Activated T-cell treated with anti-CD3 and anti-CD28 coated beads, Interleukin-2, amount 50 U/mL, for 72 hours (primary cell): ENCODE measurements around the gene POLE3. TPM values are rescaled to one million over a fixed set of nuclear protein-coding genes. Genes with fewer than 3 reads are reported as not detected.
"Not testable (repeated sequence)": the region's sequence is repeated elsewhere in the genome, so short reads cannot be mapped to it uniquely, and the experiment has no call there.

Experiments used
- ATAC-seq, 2 donors: fragments of 150-1000 bp; cut with Tn5 transposase; replicated peaks in 1 of 2; 2 replicates each; pipeline ENCODE4 v1.10.0; 2021; ENCODE audit warnings: moderate library complexity in 2 of 2, mild to moderate bottlenecking in 1 of 2
- DNase-seq, 2 donors: peaks; one replicate each; pipeline ENCODE4 v3.0.0; 2021 to 2022; ENCODE audit warnings: mixed read lengths in 1 of 2
- H3K27ac Mint-ChIP-seq: one replicate; pipeline ENCODE4 v1.8.0; 2022; ENCODE audit warnings: mild to moderate bottlenecking, moderate library complexity, mixed read lengths
- H3K27me3 Mint-ChIP-seq: one replicate; pipeline ENCODE4 v1.8.0; 2022; ENCODE audit warnings: low read depth, mixed read lengths
- H3K36me3 Mint-ChIP-seq, 2 donors: one replicate each; pipeline ENCODE4 v1.8.0; 2022; ENCODE audit warnings: mixed read lengths in 2 of 2, mild to moderate bottlenecking in 1 of 2; ENCODE audit not compliant: insufficient read depth in 2 of 2
- H3K4me1 Mint-ChIP-seq: one replicate; pipeline ENCODE4 v1.8.0; 2022; ENCODE audit warnings: low read depth, mixed read lengths
- H3K4me3 Mint-ChIP-seq, 2 donors: one replicate each; pipeline ENCODE4 v1.8.0; 2022; ENCODE audit warnings: mild to moderate bottlenecking in 2 of 2, mixed read lengths in 2 of 2, moderate library complexity in 2 of 2
- H3K9me3 Mint-ChIP-seq, 2 donors: one replicate each; pipeline ENCODE4 v1.8.0; 2022; ENCODE audit warnings: mixed read lengths in 2 of 2
- total RNA-seq, 2 donors: library from RNA; stranded (reverse); gene quantifications; one replicate each; pipeline ENCODE4 v1.2.3, GENCODE V29; 2022

Gene POLE3
- total RNA-seq, 2 donors from 2014 or later: 48.2 to 54.6 TPM

DNA sequence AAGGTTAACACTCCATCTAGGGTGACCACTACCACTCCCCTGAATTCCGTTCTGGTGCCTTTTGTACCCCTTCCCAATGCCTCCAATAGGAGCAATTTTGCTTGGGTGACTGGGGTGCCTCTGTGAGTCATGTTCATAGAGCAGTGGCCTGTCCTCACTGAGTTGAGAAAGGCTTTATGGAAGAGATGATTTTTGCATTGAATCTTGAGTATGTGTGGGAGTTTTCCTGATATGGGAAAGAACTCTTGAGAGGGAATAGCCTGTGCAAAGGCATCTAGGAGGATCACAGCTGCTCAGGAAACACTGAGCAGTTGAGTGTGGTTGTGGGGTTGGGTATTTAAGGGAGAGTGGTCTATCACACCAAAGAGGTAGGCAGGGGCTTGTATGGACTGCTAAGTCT lies 16.2 kb upstream of the POLE3 start:
- ATAC-seq (no peak), DNase-seq (no peak)
- H3K9me3 Mint-ChIP-seq: no peaks in the 10 kb centered on the region
- no peak overlapping the region for H3K27ac Mint-ChIP-seq
- peaks cover 7% of the 10 kb centered on the region for H3K27me3 Mint-ChIP-seq
- H3K36me3 Mint-ChIP-seq: no peaks in the 10 kb centered on the region
- peaks cover 5% of the 10 kb centered on the region for H3K4me1 Mint-ChIP-seq
- no peak overlapping the region for H3K4me3 Mint-ChIP-seq

DNA sequence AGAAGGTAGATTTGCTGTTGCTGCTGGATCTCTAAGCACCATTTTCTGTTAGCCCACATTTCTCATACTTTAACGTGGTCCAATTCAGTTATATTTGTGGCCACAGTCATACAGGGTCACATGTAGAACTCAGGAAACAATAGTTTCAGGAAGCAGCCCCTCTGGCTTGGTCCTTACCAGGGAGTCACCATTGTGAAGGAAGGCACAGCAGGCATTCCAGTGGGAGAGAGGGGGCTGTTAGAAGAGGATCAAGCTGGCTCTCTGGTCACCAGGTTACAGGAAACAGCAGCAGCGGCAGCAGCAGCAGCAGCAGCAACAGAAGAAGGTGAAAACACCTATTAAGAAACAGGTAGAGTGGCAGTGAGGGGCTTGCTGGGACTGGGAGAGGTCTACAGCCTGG lies 14.6 kb upstream of the POLE3 start:
- Mint-ChIP-seq H3K27ac (no peak overlapping the region), H3K36me3 (no peaks in the 10 kb centered on the region), H3K27me3 (peaks cover 7% of the 10 kb centered on the region), H3K4me1 (peaks cover 5% of the 10 kb centered on the region), H3K9me3 (no peaks in the 10 kb centered on the region), H3K4me3 (no peak overlapping the region)
- DNase-seq (no peak), ATAC-seq (no peak)

DNA sequence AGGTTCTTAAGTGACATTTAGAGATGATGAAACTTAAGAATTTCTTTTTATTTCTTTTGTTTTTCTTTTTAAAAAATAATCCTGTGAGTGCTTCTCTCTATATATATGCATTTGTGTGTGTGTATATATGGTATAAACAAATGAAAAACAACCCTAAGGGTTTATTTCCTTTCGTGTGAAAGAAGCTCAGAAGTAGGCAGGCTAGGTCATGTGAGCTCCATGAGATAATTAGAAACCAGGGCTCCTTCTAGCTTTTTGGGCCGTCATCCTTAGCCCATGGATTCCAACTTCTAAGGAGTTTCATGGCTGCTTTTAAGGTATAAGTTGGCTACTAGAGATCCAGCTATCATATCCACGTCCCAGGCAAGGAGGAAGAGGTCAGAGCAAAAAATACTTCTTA lies 11.3 kb upstream of the POLE3 start:
- no peak for ATAC-seq

DNA sequence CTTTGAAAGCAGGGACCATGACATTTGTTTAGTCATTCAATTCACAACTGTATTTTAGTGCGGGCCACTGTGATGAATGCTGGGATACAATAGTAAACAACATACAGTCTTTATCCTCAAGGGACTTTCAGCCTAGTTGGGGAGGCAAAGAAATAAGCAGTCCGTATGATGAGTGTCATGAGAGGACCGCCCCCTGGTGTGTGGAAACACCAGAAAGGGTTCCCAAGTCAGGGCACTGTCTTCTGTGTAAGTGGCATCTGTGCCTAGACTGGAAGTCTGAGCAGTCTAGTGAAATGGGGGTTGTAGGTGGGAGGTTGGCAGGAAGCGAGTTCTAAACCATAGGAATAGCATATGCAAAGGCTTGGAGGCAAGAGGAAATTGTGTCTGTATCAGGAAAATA lies 6.9 kb upstream of the POLE3 start:
- no peaks in the 10 kb centered on the region for H3K27me3 Mint-ChIP-seq
- ATAC-seq: no peak
- no peak overlapping the region for H3K4me3 Mint-ChIP-seq
- H3K36me3 Mint-ChIP-seq: no peaks in the 10 kb centered on the region
- H3K9me3 Mint-ChIP-seq: no peaks in the 10 kb centered on the region
- no peak overlapping the region for H3K27ac Mint-ChIP-seq
- H3K4me1 Mint-ChIP-seq: no peaks in the 10 kb centered on the region
- DNase-seq: no peak

More for the DNA sequence above, 11.3 kb upstream of the POLE3 start:
- H3K4me3 Mint-ChIP-seq: no peak overlapping the region
- H3K27me3 Mint-ChIP-seq: peaks cover 4% of the 10 kb centered on the region
- H3K9me3 Mint-ChIP-seq: no peaks in the 10 kb centered on the region
- H3K4me1 Mint-ChIP-seq: peaks cover 3% of the 10 kb centered on the region
- no peak overlapping the region for H3K27ac Mint-ChIP-seq
- no peaks in the 10 kb centered on the region for H3K36me3 Mint-ChIP-seq
- no peak for DNase-seq

DNA sequence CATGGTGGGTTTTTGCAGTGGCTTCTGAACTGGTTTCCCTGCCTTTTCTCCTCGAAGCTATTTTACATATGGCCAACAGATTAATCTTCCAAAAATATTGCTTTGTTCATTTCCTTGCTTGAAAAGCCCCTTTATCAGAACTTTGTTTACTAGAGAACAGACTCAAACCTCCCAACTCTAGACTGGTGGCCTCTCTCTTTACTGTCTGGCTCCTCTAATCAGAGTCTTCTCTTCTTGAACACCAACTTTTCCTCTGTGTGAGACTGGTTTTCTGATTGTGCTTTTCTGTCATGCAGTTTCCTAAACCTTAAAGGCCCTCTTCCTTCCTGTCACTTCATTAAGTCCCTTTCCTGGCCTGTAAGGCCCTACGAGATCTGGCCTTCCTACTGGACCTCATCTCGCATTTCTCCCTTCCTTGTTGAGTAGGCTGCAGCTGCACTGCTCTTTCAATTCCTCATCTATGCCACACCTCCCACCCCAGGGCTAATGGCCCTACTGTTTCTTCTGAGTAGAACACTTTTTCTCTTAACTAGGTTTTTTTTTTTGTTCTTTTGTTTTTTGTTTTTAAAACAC lies 5.8 kb upstream of the POLE3 start:
- H3K4me3 Mint-ChIP-seq: no peak overlapping the region
- no peaks in the 10 kb centered on the region for H3K4me1 Mint-ChIP-seq
- no peak overlapping the region for H3K27ac Mint-ChIP-seq
- no peaks in the 10 kb centered on the region for H3K27me3 Mint-ChIP-seq
- no peaks in the 10 kb centered on the region for H3K9me3 Mint-ChIP-seq
- DNase-seq (no peak), ATAC-seq (no peak)
- no peaks in the 10 kb centered on the region for H3K36me3 Mint-ChIP-seq

DNA sequence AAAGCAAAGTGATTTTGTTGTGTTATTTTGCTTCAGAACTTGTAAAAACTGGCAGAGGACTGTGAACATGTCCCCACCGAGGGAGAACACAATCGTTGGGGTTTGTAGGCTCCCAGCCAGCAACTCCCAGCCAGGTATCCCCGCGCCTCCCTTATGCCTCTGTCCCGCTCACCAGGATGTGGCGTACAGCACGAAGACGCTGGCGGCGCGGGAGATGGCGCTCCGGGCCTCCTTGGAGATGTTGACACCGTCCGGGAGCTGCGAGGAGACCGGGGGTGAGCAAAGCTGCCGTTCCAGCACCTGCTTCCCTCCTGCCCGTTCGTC lies 630 bp downstream of the POLE3 start:
- peaks cover 31% of the 10 kb centered on the region for H3K4me1 Mint-ChIP-seq
- H3K36me3 Mint-ChIP-seq: peaks cover 12 to 17% of the 10 kb centered on the region in 2 donors
- no peaks in the 10 kb centered on the region for H3K9me3 Mint-ChIP-seq
- DNase-seq (no peak), ATAC-seq (peak; percentile 20 to 21)
- H3K4me3 Mint-ChIP-seq: peak overlapping the region; percentile 94 to 99
- H3K27me3 Mint-ChIP-seq: no peaks in the 10 kb centered on the region
- peak overlapping the region; percentile 96 for H3K27ac Mint-ChIP-seq

DNA sequence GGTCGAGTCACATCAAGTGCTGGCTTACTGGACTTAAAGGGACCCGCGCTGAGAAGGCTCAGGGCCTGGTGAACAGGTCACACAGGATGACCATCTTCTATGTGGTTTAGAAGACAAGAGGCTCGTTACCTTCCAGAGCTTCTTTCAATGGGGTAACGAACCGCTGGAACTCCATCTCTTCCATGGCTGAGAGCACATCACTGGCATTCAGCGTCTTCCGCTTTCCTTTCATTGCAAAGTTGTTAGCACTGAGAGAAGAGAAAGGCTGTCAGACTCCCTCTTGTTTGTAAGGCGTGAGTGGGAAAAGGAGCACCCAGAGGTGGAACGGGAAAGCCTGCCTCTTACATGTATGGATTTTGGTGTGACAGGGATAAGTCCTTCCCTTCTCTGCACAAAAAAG lies 994 bp downstream of the POLE3 start:
- Mint-ChIP-seq H3K9me3 (no peaks in the 10 kb centered on the region), H3K27ac (peak overlapping the region; percentile 91), H3K4me1 (peaks cover 31% of the 10 kb centered on the region), H3K4me3 (peak overlapping the region; percentile 94 to 99), H3K27me3 (no peaks in the 10 kb centered on the region), H3K36me3 (peaks cover 12 to 17% of the 10 kb centered on the region in 2 donors)
- no peak for DNase-seq
- ATAC-seq: no peak

DNA sequence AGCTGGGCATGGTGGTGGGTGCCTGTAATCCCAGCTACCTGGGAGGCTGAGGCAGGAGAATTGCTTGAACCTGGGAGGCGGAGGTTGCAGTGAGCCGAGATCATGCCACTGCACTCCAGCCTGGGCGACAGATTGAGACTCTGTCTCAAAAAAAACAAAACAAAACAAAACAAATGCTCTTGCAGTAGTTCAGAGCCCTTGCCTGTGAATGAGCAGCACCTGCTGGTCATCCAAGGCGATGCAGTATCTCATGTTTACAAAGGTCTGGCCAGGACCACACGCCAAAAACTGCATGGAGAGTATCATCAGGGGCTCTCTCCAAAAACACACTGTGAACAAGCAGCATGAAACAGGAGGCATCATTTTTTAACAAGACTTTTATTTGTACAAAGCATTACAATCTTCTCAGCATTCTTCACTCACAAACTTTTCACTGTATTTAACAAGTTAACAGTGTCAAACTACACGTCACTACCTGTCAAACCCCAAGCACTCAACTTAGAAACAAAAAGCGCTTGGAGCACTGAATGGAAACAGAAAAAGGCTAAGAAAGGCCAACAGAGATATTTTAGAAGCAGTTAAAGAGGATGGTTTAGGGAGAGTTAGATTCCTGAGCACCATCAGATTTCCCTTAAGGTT lies 3.5 kb downstream of the POLE3 start:
- H3K27ac Mint-ChIP-seq: peak overlapping the region; percentile 91
- H3K4me1 Mint-ChIP-seq: peaks cover 36% of the 10 kb centered on the region
- not testable (repeated sequence) for H3K27me3 Mint-ChIP-seq, ATAC-seq, H3K9me3 Mint-ChIP-seq
- DNase-seq: peak; percentile 60 to 67
- H3K4me3 Mint-ChIP-seq: peak overlapping the region; percentile 8 to 94
- peaks cover 12 to 17% of the 10 kb centered on the region in 2 donors for H3K36me3 Mint-ChIP-seq

DNA sequence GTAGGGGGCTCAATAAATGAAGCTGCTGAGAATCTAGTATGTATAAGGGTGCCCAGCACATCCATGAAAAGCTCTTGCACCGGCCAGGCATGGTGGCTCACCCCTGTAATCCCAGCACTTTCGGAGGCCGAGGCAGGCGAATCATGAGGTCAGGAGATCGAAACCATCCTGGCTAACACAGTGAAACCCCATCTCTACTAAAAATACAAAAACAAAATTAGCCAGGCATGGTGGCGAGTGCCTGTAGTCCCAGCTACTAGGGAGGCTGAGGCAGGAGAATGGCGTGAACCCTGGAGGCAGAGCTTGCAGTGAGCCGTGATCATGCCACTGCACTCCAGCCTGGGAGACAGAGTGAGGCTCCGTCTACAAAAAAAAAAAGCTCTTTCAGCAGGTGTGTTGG lies 4.1 kb downstream of the POLE3 start:
- H3K4me1 Mint-ChIP-seq: peaks cover 42% of the 10 kb centered on the region
- DNase-seq, H3K27me3 Mint-ChIP-seq, H3K4me3 Mint-ChIP-seq, H3K9me3 Mint-ChIP-seq, ATAC-seq: not testable (repeated sequence)
- H3K36me3 Mint-ChIP-seq: peaks cover 12 to 17% of the 10 kb centered on the region in 2 donors
- H3K27ac Mint-ChIP-seq: peak overlapping the region; percentile 91

DNA sequence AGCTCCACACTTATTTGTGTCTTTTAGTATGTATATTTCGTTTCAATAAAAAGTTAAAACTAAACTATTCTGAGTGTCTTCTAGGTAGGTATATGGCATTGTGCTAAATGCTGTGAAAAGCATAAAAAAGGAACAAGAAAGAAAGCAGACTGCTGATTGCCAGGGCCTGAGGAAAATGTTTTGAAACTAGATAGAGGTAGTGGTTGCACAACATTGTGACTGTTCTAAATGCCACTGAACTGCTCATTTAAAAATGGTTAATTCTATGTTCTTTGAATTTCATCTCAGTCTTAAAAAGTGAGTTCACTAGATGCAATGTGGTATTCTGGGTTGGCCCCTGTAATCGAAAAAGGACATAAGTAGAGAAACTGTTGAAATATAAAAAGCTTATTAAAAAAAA lies 6.8 kb downstream of the POLE3 start:
- DNase-seq (no peak), ATAC-seq (no peak)
- Mint-ChIP-seq H3K36me3 (peaks cover 5 to 10% of the 10 kb centered on the region in 2 donors), H3K27me3 (no peaks in the 10 kb centered on the region), H3K4me1 (peaks cover 51% of the 10 kb centered on the region), H3K9me3 (no peaks in the 10 kb centered on the region), H3K27ac (peak overlapping the region; percentile 35), H3K4me3 (no peak overlapping the region)

DNA sequence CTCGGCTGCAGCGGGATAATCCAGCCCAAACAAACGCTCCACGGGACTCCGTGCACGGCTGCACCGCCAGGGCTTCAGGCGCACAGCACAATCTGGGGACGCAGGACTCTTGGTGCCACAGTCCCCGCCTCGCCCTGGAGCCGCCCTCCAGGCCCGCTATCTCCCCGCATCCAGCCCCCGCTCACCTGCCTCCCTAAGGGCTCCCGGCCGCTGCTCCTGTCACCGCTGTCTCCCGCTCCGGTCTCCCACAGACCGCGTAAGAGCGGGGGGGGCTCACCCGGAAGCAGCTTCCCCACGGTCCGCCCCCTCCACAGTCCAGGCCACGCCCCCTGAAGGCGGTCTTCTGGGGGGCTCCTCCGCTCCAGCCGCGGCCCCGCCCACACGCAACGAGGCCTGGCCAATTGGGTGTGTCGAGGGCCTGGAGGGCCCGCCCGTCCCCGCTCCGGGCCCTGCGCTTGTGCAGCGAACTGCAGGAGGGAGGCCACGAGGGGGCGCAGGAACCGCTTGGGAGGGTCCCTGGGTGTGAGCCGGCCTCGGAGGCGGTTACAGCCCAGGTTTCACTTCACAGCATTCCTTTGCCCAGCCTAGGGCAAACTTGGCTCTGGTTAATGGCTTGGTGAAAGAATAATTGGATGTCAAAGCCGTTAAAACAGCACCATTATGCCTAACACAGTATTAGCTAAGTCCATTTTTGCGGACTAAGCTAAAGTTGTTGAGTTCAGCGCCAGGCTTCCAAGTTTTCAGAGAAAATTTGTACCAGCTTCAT lies 9.3 kb downstream of the POLE3 start, which contains the start of gene ALAD:
Gene ALAD, minus strand, starts transcription at position 258 of the 766 bp plus-strand sequence. CDS start 7,725 bp downstream, outside the sequence.
- Mint-ChIP-seq H3K36me3 (no peaks in the 10 kb centered on the region), H3K4me1 (peaks cover 34% of the 10 kb centered on the region), H3K27me3 (no peaks in the 10 kb centered on the region), H3K9me3 (no peaks in the 10 kb centered on the region), H3K4me3 (peak within 1 kb of the TSS; percentile 96), H3K27ac (peak within 1 kb of the TSS; percentile 78)
- DNase-seq: peak; percentile 99 to 100
- peak; percentile 99 for ATAC-seq

DNA sequence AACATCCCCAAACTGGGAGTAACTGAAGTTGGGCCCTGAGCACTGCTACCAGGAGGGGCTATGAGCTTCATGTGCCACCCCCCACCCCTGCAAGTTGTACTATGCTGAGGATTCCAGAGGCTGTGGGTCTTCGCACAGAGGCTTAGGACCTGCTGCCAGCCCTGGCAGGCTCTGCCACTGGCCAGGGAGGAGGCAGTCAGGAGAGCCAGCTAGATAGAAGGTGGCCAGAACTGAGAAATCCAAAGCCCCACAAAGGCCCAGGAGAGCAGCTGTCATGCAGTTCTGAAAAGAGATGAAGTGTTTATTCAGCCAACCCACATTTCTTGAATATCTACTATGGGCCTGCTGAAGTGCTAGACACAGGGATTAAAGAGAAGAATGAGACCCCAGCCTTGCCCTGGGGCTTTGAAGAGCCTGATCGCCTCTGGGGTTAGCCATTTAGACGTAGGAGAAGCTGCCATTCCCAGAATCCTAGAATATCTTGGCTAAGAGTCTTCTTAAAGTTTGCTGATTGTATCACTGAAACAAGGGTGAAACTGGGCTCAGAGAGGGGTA lies 10.8 kb downstream of the POLE3 start:
- no peak for DNase-seq
- ATAC-seq: no peak
- H3K4me3 Mint-ChIP-seq: peak overlapping the region; percentile 61 to 96

DNA sequence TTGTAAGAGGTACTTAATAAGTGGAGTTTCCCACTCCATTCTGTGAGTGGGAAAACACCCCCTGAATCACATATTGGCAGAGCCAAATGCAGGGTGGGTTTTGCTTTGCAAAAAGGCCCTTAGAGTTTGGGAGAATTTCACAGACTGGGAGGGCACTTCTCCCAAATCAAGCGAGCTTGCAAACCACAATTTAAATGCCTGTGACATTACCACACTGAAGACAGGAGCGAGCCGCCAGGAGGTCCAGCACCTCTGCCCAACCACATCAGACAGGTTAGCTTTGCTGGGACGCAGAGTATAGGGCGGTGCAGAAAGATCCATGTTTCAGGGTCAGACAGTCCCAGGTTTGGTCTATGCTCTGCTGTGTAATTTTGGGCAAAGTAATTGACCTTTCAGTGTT lies 11.7 kb downstream of the POLE3 start:
- Mint-ChIP-seq H3K4me3 (peak overlapping the region; percentile 18 to 61), H3K27ac (no peak overlapping the region), H3K27me3 (no peaks in the 10 kb centered on the region), H3K9me3 (no peaks in the 10 kb centered on the region), H3K36me3 (no peaks in the 10 kb centered on the region), H3K4me1 (peaks cover 34% of the 10 kb centered on the region)
- ATAC-seq (no peak), DNase-seq (no peak)

More for the DNA sequence above, 10.8 kb downstream of the POLE3 start:
- Mint-ChIP-seq H3K4me1 (peaks cover 34% of the 10 kb centered on the region), H3K9me3 (no peaks in the 10 kb centered on the region), H3K36me3 (no peaks in the 10 kb centered on the region), H3K27ac (no peak overlapping the region), H3K27me3 (no peaks in the 10 kb centered on the region)
